WTC11 (cell line): Measurements from ENCODE around the gene ANO1. TPM values are rescaled to one million over a fixed set of nuclear protein-coding genes. Genes with fewer than 3 reads are reported as not detected.

ENCODE experiments used
- ATAC-seq: fragments of 200-7000 bp; cut with Tn5 transposase; 2 replicates; pipeline ENCODE4 v1.10.0; 2021; ENCODE audit warnings: mild to moderate bottlenecking, moderate library complexity
- CTCF ChIA-PET: fragments of 300-600 bp; sonication (Branson Sonifier 250); formaldehyde crosslinking; loops from one replicate; lab custom pipeline; 2021; ENCODE audit warnings: antibody characterized with exemption; lab: Charles Lee
- POLR2A ChIA-PET: fragments of 350-600 bp; sonication (Branson Sonifier 250); formaldehyde crosslinking; loops from one replicate; lab custom pipeline; 2021; ENCODE audit warnings: antibody characterized with exemption; lab: Charles Lee
- DNase-seq: peaks from one replicate; pipeline ENCODE4 v3.0.0; 2021; ENCODE audit warnings: low spot score
- H3K27ac Mint-ChIP-seq: 2 replicates; pipeline ENCODE4 v1.8.0; 2021; ENCODE audit warnings: mixed read lengths
- H3K27me3 Mint-ChIP-seq: 2 replicates; pipeline ENCODE4 v1.8.0; 2021; ENCODE audit warnings: low read depth, mild to moderate bottlenecking, moderate library complexity, mixed read lengths
- H3K36me3 Mint-ChIP-seq: 2 replicates; pipeline ENCODE4 v1.8.0; 2021; ENCODE audit warnings: mixed read lengths
- H3K4me1 Mint-ChIP-seq: 2 replicates; pipeline ENCODE4 v1.8.0; 2022; ENCODE audit warnings: mixed read lengths
- H3K4me3 Mint-ChIP-seq: 2 replicates; pipeline ENCODE4 v1.8.0; 2021; ENCODE audit warnings: mild to moderate bottlenecking, moderate library complexity, mixed read lengths
- H3K9me3 Mint-ChIP-seq: 2 replicates; pipeline ENCODE4 v1.8.0; 2021; ENCODE audit warnings: mixed read lengths
- CBFB ChIP-seq: sonication (generic); formaldehyde crosslinking; IDR thresholded peaks from 2 replicates; pipeline ENCODE4 v1.8.1; 2022; ENCODE audit warnings: mild to moderate bottlenecking, low read depth, missing genetic modification reagents
- FOXP1 ChIP-seq: sonication (generic); formaldehyde crosslinking; IDR thresholded peaks from 2 replicates; pipeline ENCODE4 v1.8.0; 2022; ENCODE audit warnings: missing genetic modification reagents, mild to moderate bottlenecking, moderate library complexity, borderline replicate concordance
- FOXP4 ChIP-seq: sonication (generic); formaldehyde crosslinking; IDR thresholded peaks from 2 replicates; pipeline ENCODE4 v1.8.0; 2022; ENCODE audit warnings: mild to moderate bottlenecking, missing genetic modification reagents
- KAT7 ChIP-seq: sonication (generic); formaldehyde crosslinking; IDR thresholded peaks from 2 replicates; pipeline ENCODE4 v1.8.1; 2023; ENCODE audit warnings: missing genetic modification reagents, mild to moderate bottlenecking, borderline replicate concordance
- PREB ChIP-seq: sonication (generic); formaldehyde crosslinking; IDR thresholded peaks from 2 replicates; pipeline ENCODE4 v1.8.1; 2022; ENCODE audit warnings: mild to moderate bottlenecking, missing genetic modification reagents, moderate library complexity, borderline replicate concordance
- RELA ChIP-seq: sonication (generic); formaldehyde crosslinking; IDR thresholded peaks from 2 replicates; pipeline ENCODE4 v1.8.1; 2022; ENCODE audit warnings: missing genetic modification reagents, mild to moderate bottlenecking, borderline replicate concordance
- SMAD3 ChIP-seq: sonication (generic); formaldehyde crosslinking; IDR thresholded peaks from 2 replicates; pipeline ENCODE4 v1.8.0; 2022; ENCODE audit warnings: missing genetic modification reagents, mild to moderate bottlenecking, borderline replicate concordance
- SMAD4 ChIP-seq: sonication (generic); formaldehyde crosslinking; IDR thresholded peaks from 2 replicates; pipeline ENCODE4 v1.8.0; 2022; ENCODE audit warnings: mild to moderate bottlenecking, missing genetic modification reagents
- ZMAT4 ChIP-seq: fragments of 250-450 bp; sonication (Bioruptor Pico); IDR thresholded peaks from 2 replicates; pipeline ENCODE4 v1.9.0; 2021; ENCODE audit warnings: mild to moderate bottlenecking
- ZNF138 ChIP-seq: sonication (generic); formaldehyde crosslinking; conservative IDR thresholded peaks from 2 replicates; pipeline ENCODE4 v1.8.1; 2022; ENCODE audit warnings: mild to moderate bottlenecking, moderate library complexity, missing genetic modification reagents
- total RNA-seq: library from RNA; stranded (reverse); gene quantifications from 3 replicates; pipeline ENCODE4 v1.2.3, GENCODE V29; 2021
- TF ChIP-seq, protein P1 (sequence below): fragments of 250-450 bp; sonication (Bioruptor Pico); IDR thresholded peaks from 2 replicates; pipeline ENCODE4 v1.9.0; 2021; ENCODE audit warnings: moderate library complexity, mild to moderate bottlenecking, inconsistent platforms, borderline replicate concordance
- TF ChIP-seq, protein P2 (sequence below): fragments of 250-450 bp; sonication (Bioruptor Pico); IDR thresholded peaks from 2 replicates; pipeline ENCODE4 v1.9.0; 2021; ENCODE audit warnings: mild to moderate bottlenecking, borderline replicate concordance
- TF ChIP-seq, protein P3 (sequence below): sonication (generic); formaldehyde crosslinking; IDR thresholded peaks from 2 replicates; pipeline ENCODE4 v1.8.0; 2022; ENCODE audit warnings: mild to moderate bottlenecking, missing genetic modification reagents

The ANO1 gene
- total RNA-seq, 1 experiment from 2014 or later = 4.1 TPM

GRCh38 chr11:70029115-70029860 is 48.8 kb upstream of the ANO1 start:
- no peak overlapping the region for H3K27ac Mint-ChIP-seq
- DNase-seq = no peak
- no peaks in the 10 kb centered on the region for H3K36me3 Mint-ChIP-seq
- no peak overlapping the region for H3K4me3 Mint-ChIP-seq
- ChIA-PET POLR2A (no interaction called here), CTCF (interaction anchor here (0.8 to 2.9 kb wide), 6 partner anchors 17 to 167 kb away, joined by 3 to 9 read pairs (median 4); no protein-coding TSS in a partner anchor)
- H3K9me3 Mint-ChIP-seq = no peaks in the 10 kb centered on the region
- H3K4me1 Mint-ChIP-seq = peaks cover 6% of the 10 kb centered on the region
- TF ChIP-seq ZMAT4 (CRISPR knock-in tag) = no peak
- TF ChIP-seq, protein P1, sequence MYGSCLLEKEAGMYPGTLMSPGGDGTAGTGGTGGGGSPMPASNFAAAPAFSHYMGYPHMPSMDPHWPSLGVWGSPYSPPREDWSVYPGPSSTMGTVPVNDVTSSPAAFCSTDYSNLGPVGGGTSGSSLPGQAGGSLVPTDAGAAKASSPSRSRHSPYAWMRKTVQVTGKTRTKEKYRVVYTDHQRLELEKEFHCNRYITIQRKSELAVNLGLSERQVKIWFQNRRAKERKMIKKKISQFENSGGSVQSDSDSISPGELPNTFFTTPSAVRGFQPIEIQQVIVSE = no peak
- no peak for TF ChIP-seq FOXP1 (CRISPR knock-in tag)
- no peaks in the 10 kb centered on the region; the same call in 1 of the 2 replicates for H3K27me3 Mint-ChIP-seq
- peak; percentile 58 for ATAC-seq

DNA sequence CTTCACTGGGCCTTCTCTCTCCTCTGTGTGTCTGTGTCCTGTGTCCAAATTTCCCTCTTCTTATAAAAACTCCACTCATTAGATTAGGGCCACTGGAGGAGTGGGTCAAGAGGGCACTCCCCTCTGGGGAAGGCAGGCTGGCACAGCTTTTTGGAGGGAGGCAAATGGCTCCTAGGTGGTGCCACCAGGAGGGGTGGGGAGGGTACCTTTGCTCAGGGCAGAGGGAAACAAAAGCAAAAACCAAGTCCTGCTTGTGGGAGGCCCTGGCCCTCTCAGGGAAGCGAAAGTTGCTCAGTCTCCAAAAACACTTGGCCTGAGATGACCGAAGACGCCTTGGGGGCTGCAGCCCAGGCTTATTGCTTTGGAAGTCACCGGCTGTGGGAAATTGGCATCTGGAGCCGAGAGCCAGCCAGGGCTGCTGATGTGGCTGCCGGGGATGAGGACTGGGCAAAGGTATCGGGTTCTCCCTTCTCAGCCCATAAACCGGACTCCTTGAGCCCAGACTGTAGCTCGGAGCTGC is 48.2 kb upstream of the ANO1 start:
- TF ChIP-seq SMAD3 (no peak), ZNF138 (CRISPR knock-in tag) (no peak), CBFB (CRISPR knock-in tag) (no peak), SMAD4 (no peak), KAT7 (CRISPR knock-in tag) (no peak), RELA (CRISPR knock-in tag) (no peak), PREB (CRISPR knock-in tag) (no peak), FOXP4 (no peak)
- TF ChIP-seq, protein P2, sequence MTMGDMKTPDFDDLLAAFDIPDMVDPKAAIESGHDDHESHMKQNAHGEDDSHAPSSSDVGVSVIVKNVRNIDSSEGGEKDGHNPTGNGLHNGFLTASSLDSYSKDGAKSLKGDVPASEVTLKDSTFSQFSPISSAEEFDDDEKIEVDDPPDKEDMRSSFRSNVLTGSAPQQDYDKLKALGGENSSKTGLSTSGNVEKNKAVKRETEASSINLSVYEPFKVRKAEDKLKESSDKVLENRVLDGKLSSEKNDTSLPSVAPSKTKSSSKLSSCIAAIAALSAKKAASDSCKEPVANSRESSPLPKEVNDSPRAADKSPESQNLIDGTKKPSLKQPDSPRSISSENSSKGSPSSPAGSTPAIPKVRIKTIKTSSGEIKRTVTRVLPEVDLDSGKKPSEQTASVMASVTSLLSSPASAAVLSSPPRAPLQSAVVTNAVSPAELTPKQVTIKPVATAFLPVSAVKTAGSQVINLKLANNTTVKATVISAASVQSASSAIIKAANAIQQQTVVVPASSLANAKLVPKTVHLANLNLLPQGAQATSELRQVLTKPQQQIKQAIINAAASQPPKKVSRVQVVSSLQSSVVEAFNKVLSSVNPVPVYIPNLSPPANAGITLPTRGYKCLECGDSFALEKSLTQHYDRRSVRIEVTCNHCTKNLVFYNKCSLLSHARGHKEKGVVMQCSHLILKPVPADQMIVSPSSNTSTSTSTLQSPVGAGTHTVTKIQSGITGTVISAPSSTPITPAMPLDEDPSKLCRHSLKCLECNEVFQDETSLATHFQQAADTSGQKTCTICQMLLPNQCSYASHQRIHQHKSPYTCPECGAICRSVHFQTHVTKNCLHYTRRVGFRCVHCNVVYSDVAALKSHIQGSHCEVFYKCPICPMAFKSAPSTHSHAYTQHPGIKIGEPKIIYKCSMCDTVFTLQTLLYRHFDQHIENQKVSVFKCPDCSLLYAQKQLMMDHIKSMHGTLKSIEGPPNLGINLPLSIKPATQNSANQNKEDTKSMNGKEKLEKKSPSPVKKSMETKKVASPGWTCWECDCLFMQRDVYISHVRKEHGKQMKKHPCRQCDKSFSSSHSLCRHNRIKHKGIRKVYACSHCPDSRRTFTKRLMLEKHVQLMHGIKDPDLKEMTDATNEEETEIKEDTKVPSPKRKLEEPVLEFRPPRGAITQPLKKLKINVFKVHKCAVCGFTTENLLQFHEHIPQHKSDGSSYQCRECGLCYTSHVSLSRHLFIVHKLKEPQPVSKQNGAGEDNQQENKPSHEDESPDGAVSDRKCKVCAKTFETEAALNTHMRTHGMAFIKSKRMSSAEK (CRISPR knock-in tag) = no peak
- TF ChIP-seq, protein P3, sequence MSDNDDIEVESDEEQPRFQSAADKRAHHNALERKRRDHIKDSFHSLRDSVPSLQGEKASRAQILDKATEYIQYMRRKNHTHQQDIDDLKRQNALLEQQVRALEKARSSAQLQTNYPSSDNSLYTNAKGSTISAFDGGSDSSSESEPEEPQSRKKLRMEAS = no peak
- H3K4me3 Mint-ChIP-seq = no peak overlapping the region
- no peak for ATAC-seq
- no peak overlapping the region for H3K27ac Mint-ChIP-seq
- H3K9me3 Mint-ChIP-seq = no peaks in the 10 kb centered on the region
- no peaks in the 10 kb centered on the region; the same call in 1 of the 2 replicates for H3K27me3 Mint-ChIP-seq
- ChIA-PET POLR2A (no interaction called here), CTCF (interaction anchor here (0.8 to 2.9 kb wide), 6 partner anchors 16 to 166 kb away, joined by 3 to 9 read pairs (median 4); no protein-coding TSS in a partner anchor)
- peaks cover 10% of the 10 kb centered on the region for H3K4me1 Mint-ChIP-seq
- H3K36me3 Mint-ChIP-seq = no peaks in the 10 kb centered on the region
- no peak for DNase-seq
